ENCODE data around the gene NOL9. TPM values are rescaled to one million over a fixed set of nuclear protein-coding genes. Genes with fewer than 3 reads are reported as not detected.

Gene NOL9
- total RNA-seq, 2 experiments from 2014 or later: 39.7 to 40.4 TPM

DNA sequence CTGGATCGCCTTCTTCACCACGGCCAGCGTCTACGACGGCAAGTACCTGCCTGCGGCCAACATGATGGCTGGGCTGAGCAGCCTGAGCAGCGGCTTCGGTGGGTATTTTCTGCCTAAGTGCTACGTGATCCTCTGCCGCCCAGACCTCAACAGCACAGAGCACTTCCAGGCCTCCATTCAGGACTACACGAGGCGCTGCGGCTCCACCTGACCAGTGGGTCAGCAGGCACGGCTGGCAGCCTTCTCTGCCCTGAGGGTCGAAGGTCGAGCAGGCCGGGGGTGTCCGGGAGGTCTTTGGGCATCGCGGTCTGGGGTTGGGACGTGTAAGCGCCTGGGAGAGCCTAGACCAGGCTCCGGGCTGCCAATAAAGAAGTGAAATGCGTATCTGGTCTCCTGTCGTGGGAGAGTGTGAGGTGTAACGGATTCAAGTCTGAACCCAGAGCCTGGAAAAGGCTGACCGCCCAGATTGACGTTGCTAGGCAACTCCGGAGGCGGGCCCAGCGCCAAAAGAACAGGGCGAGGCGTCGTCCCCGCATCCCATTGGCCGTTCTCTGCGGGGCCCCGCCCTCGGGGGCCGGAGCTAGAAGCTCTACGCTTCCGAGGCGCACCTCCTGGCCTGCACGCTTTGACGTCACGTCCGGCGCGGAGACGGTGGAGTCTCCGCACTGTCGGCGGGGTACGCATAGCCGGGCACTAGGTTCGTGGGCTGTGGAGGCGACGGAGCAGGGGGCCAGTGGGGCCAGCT is 25.2 kb upstream of the NOL9 start, which contains the start of gene ZBTB48:
Gene ZBTB48 (plus strand): TSS at position 621 of the 745 bp plus-strand sequence. CDS start 616 bp downstream, outside the sequence.
- no peaks in the 10 kb centered on the region for H3K27me3 Mint-ChIP-seq

DNA sequence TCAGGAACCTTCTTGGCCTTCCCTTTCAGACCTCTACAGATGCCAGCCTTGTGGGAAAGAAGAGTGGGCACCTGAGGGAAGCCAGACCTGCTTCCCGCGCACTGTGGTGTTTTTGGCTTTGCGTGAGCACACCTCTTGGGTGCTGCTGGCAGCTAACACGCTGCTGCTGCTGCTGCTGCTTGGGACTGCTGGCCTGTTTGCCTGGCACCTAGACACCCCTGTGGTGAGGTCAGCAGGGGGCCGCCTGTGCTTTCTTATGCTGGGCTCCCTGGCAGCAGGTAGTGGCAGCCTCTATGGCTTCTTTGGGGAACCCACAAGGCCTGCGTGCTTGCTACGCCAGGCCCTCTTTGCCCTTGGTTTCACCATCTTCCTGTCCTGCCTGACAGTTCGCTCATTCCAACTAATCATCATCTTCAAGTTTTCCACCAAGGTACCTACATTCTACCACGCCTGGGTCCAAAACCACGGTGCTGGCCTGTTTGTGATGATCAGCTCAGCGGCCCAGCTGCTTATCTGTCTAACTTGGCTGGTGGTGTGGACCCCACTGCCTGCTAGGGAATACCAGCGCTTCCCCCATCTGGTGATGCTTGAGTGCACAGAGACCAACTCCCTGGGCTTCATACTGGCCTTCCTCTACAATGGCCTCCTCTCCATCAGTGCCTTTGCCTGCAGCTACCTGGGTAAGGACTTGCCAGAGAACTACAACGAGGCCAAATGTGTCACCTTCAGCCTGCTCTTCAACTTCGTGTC is 24.5 kb upstream of the NOL9 start:
- Mint-ChIP-seq H3K4me1 (ENCODE audit: low read depth) (peaks cover 25% of the 10 kb centered on the region), H3K27ac (peak overlapping the region; percentile 95), H3K9me3 (no peaks in the 10 kb centered on the region), H3K4me3 (peak overlapping the region; percentile 94), H3K27me3 (no peaks in the 10 kb centered on the region), H3K36me3 (ENCODE audit: low read depth) (peaks cover 7% of the 10 kb centered on the region)
- TF ChIP-seq, protein P1, sequence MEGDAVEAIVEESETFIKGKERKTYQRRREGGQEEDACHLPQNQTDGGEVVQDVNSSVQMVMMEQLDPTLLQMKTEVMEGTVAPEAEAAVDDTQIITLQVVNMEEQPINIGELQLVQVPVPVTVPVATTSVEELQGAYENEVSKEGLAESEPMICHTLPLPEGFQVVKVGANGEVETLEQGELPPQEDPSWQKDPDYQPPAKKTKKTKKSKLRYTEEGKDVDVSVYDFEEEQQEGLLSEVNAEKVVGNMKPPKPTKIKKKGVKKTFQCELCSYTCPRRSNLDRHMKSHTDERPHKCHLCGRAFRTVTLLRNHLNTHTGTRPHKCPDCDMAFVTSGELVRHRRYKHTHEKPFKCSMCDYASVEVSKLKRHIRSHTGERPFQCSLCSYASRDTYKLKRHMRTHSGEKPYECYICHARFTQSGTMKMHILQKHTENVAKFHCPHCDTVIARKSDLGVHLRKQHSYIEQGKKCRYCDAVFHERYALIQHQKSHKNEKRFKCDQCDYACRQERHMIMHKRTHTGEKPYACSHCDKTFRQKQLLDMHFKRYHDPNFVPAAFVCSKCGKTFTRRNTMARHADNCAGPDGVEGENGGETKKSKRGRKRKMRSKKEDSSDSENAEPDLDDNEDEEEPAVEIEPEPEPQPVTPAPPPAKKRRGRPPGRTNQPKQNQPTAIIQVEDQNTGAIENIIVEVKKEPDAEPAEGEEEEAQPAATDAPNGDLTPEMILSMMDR (IDR thresholded peaks at IDR 0.05): no peak
- DNase-seq: no peak
- ChIA-PET CTCF (interaction anchor here (1.1 to 4.1 kb wide), 3 partner anchors 22 to 68 kb away, joined by 3 to 22 read pairs (median 7); partner anchors contain the start of genes NOL9 and TAS1R1), POLR2A (interaction anchor here (1.0 to 6.3 kb wide), 5 partner anchors 10 to 185 kb away, joined by 3 to 59 read pairs (median 6); partner anchors contain the start of genes ACOT7, KLHL21 and NOL9)
- no peak for ATAC-seq
- intact Hi-C loops (cut with micrococcal nuclease): no loop called here

More for the DNA sequence above, 25.2 kb upstream of the NOL9 start, which contains the start of gene ZBTB48:
- POLR2A ChIA-PET: interaction anchor here (1.0 to 6.3 kb wide), 6 partner anchors 10 to 141 kb away, joined by 3 to 59 read pairs (median 4); partner anchors contain the start of genes KLHL21, NOL9 and TAS1R1
- H3K4me1 Mint-ChIP-seq (ENCODE audit: low read depth): peaks cover 26% of the 10 kb centered on the region
- DNase-seq (peak; percentile 98), ATAC-seq (peak; percentile 99)
- intact Hi-C loops (cut with micrococcal nuclease): no loop called here
- CTCF ChIA-PET: interaction anchor here (1.1 to 4.1 kb wide), 3 partner anchors 21 to 67 kb away, joined by 3 to 22 read pairs (median 7); partner anchors contain the start of genes NOL9 and TAS1R1
- H3K36me3 Mint-ChIP-seq (ENCODE audit: low read depth): peaks cover 7% of the 10 kb centered on the region
- H3K27ac Mint-ChIP-seq: peak within 1 kb of the TSS; percentile 95
- peak within 1 kb of the TSS; percentile 94 for H3K4me3 Mint-ChIP-seq
- TF ChIP-seq, protein P1 (IDR thresholded peaks at IDR 0.05): no peak
- H3K9me3 Mint-ChIP-seq: no peaks in the 10 kb centered on the region

DNA sequence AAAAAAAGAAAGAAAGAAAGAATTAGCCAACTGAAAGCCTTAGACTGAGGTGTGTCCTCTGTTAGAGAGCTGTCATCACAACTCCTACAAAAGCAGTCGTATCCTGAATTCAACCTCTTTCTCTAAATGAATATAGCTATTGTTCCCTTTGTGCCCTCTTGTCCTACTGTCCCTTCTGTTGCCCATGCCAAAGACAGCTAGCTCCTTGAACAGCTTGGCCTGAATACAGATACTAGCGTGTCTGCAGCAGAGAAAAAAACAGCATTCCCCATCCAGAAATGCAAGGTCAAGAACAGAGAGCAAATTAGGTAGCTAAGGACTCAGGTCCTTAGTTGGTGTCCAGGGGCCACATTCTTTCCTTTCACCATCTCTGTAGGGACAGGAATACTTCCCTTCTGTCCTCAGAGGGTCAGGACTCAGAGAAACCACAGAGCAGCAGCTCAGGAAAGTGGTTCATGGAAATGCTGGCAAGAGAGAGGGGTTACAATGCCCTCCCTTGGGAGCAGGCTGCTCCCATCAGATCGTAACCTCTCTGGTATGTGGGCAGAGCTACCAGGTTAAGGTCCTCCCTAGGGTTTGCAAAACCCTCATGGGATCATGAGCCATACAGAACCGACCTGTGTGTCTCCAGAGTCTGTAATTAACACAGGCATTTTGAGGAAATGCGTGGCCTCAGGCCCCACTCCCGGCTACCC is 23.7 kb upstream of the NOL9 start:
- POLR2A ChIA-PET: interaction anchor here (1.0 to 6.3 kb wide), 4 partner anchors 24 to 185 kb away, joined by 3 to 59 read pairs (median 4); partner anchors contain the start of genes ACOT7, KLHL21 and NOL9
- H3K4me1 Mint-ChIP-seq (ENCODE audit: low read depth): peaks cover 25% of the 10 kb centered on the region
- H3K4me3 Mint-ChIP-seq: no peak overlapping the region
- ATAC-seq (no peak), DNase-seq (no peak)
- no peak overlapping the region for H3K27ac Mint-ChIP-seq
- H3K9me3 Mint-ChIP-seq: no peaks in the 10 kb centered on the region
- TF ChIP-seq, protein P1 (IDR thresholded peaks at IDR 0.05): no peak
- H3K27me3 Mint-ChIP-seq: no peaks in the 10 kb centered on the region
- CTCF ChIA-PET: interaction anchor here (4.1 kb wide), 1 partner anchor 23 kb away, joined by 22 read pairs; the partner anchor contains the start of genes NOL9 and TAS1R1
- H3K36me3 Mint-ChIP-seq (ENCODE audit: low read depth): peaks cover 7% of the 10 kb centered on the region
- intact Hi-C loops (cut with micrococcal nuclease): no loop called here

DNA sequence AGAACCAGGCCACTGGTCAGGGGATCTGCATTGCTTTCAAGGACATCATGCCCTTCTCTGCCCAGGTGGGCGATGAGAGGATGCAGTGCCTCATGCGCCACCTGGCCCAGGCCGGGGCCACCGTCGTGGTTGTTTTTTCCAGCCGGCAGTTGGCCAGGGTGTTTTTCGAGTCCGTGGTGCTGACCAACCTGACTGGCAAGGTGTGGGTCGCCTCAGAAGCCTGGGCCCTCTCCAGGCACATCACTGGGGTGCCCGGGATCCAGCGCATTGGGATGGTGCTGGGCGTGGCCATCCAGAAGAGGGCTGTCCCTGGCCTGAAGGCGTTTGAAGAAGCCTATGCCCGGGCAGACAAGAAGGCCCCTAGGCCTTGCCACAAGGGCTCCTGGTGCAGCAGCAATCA is 20.5 kb upstream of the NOL9 start:
- Mint-ChIP-seq H3K27me3 (no peaks in the 10 kb centered on the region), H3K4me1 (ENCODE audit: low read depth) (peaks cover 10% of the 10 kb centered on the region), H3K36me3 (ENCODE audit: low read depth) (no peaks in the 10 kb centered on the region), H3K27ac (no peak overlapping the region), H3K9me3 (no peaks in the 10 kb centered on the region), H3K4me3 (no peak overlapping the region)
- ChIA-PET POLR2A (no interaction called here), CTCF (interaction anchor here (3.4 kb wide), 1 partner anchor 20 kb away, joined by 10 read pairs; the partner anchor contains the start of genes NOL9 and TAS1R1)
- ATAC-seq (no peak), DNase-seq (no peak)
- TF ChIP-seq, protein P1 (IDR thresholded peaks at IDR 0.05): no peak
- intact Hi-C loops (cut with micrococcal nuclease): no loop called here
